ENCODE measurements around the gene ATP8A2.

DNA sequence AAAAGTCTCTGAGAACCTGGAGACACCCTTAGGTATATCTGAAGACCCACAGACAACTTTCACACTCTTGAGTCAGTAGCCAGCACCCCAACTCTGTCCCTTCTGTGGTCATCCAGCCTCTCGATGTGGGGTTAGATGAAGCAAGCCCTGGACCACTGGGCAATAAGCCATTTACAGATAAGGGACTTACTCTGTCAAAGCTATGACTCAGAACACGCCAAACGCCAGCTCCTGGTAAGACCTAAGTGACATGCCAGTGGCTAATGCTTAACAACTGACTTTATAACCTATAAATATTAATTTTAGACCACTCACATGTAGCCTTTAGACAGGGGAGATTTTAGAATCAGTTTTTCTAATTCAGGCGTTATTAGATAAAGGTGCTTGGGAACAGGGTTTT is 594.3 kb downstream of the ATP8A2 start:
- TF ChIP-seq POLR2AphosphoS5 (IDR thresholded peaks at IDR 0.05; ENCODE audit: low read depth, low read length) (no peak), POLR2A (IDR thresholded peaks at IDR 0.05; ENCODE audit: control extremely low read depth in 1 of 2, low read depth in 2 of 2, low read length in 2 of 2) (no peak), SIN3A (conservative IDR thresholded peaks at IDR 0.05 in 1 of 2, IDR thresholded peaks at IDR 0.05 in 1 of 2; ENCODE audit: low read depth in 1 of 2, low read length in 2 of 2) (no peak), CTBP2 (IDR thresholded peaks at IDR 0.05; ENCODE audit: borderline replicate concordance, insufficient read depth, insufficient read length, low read length) (no peak), HDAC2 (IDR thresholded peaks at IDR 0.05; ENCODE audit: borderline replicate concordance in 1 of 2, low read depth in 2 of 2, low read length in 2 of 2) (no peak)
- TF ChIP-seq, protein P1, sequence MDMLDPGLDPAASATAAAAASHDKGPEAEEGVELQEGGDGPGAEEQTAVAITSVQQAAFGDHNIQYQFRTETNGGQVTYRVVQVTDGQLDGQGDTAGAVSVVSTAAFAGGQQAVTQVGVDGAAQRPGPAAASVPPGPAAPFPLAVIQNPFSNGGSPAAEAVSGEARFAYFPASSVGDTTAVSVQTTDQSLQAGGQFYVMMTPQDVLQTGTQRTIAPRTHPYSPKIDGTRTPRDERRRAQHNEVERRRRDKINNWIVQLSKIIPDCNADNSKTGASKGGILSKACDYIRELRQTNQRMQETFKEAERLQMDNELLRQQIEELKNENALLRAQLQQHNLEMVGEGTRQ (IDR thresholded peaks at IDR 0.05; ENCODE audit: low read length): no peak

All from H1 (cell line).